GM21526 (cell line): ENCODE measurements around the gene ZNF43.
"Not testable (repeated sequence)": the region's sequence is repeated elsewhere in the genome, so short reads cannot be mapped to it uniquely, and the experiment has no call there.

ENCODE experiments used
- ATAC-seq: cut with Tn5 transposase; IDR thresholded peaks from one replicate; pipeline ENCODE4 v1.9.1; 2021; ENCODE audit warnings: moderate library complexity; ENCODE audit not compliant: unreplicated experiment, low FRiP score

ZNF43 gene

GRCh38 chr19:21812448-21812847 lies 23.5 kb downstream of the ZNF43 start:
- no peak for ATAC-seq

GRCh38 chr19:21808400-21809000 lies 27.5 kb downstream of the ZNF43 start:
- ATAC-seq, result not testable (repeated sequence)

DNA sequence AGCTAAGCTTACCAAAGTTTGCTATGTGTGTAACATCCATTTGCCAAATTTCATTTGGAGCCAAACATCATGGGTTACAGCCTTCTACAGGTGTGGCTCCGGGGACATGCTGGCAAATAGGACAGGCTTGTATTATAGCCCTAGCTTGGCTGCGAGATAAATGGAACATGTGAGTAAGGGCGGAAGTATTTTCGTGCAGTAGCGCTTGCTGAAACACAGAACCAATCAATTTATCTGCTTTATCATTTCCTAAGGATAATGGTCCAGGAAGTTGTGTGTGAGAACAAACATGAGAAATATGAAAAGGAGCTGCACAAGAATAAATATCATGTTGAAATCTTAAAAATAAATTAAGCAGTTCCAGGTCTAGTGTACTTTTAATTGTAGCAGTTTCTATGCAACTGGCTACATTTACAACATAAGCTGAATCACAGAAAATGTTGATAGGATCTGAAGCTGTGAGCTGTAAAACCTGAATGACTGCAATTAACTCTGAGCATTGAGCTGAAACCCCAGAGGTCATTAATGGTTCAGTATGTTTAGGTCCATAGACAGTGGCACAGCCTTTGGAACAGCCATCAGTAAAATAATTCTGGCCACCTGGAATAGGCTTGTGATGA lies 46.4 kb downstream of the ZNF43 start:
- ATAC-seq, result no peak

- no peak for ATAC-seq
Observed at GRCh38 chr19:21786936-21787335, 49.0 kb downstream of the ZNF43 start.

GRCh38 chr19:21775792-21776191 lies 60.2 kb downstream of the ZNF43 start:
- not testable (repeated sequence) for ATAC-seq

DNA sequence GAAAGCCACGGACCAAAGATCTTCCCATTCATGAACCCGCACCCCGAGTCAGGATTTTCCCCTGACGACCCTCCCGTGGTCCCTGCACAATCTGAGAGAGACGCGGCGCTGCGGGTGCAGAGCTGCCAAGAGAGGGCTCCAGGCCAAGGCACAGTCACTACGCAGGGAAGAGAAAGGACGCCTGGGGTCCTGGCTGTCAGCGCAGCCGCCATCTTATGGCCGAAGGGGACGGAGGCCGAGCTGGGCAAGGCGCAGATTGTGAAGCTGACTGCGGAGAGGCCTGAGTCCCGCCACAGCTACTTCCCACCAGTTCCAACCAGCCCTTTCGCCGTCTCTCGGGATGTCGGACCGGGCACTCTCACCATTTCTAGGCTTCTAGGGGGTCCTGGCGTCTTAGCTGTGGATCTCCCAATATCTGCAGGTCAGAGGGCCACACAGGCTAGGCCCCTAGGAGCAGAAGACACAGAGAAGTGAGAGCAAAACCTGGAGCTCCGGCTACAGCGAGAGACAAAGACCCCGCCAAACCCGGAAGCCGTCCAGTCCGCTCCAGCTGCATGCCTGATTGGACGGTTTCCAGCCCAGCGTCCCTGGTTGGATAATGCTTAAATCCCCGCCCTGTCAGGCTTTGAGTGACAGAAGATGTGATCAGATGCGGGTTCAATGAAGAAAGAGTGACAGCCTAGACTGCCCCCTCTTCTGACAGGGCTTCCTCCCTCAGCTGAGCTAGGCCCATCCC lies 68.7 kb downstream of the ZNF43 start, which contains the start of gene ZNF100:
Gene ZNF100 (minus strand): TSS at position 515 of the 736 bp plus-strand sequence. CDS start 150 bp downstream, at position 365.
- ATAC-seq, result peak; percentile 89

- peak; percentile 2 for ATAC-seq
Observed at GRCh38 chr19:21766705-21767064, 69.3 kb downstream of the ZNF43 start.

DNA sequence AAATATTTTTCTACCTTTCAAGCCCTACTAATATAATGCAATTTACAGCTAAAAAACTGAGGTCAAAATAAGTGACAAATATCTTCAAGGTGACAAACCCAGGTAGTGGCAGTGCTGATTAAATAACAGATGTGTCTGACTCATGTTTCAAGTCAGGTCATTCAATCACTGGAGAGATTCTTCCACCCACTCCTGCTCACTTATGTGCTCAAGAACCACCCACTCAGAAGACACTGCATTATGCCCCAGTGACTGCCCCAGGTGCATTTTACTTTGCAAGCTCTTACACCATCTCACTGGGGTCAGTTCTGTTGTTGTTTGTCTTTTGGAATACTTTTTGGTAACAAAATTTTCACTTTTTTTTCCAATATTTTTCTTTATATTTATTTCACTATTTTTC lies 70.8 kb downstream of the ZNF43 start:
- ATAC-seq, result no peak

DNA sequence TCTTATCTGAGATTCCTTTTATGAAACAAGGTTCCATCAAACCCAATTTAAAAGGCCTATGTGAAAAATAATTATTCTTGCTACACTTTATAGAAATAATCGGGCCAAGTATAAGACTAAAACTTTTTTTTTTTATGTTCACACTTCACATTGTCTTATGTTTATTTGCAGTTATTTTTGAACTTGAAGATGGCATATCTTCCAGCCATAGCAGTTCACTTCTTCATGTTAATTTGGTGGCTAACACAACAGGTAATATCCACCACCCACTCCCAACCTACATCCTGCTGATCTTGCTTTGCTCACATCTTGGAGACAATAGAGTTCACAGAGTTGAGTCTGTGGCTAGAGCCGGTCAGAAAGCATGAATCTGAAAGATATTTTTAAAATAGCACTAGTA lies 74.4 kb downstream of the ZNF43 start:
- not testable (repeated sequence) for ATAC-seq

GRCh38 chr19:21758296-21758695 lies 77.7 kb downstream of the ZNF43 start:
- ATAC-seq, result no peak

GRCh38 chr19:21755555-21755954 lies 80.4 kb downstream of the ZNF43 start:
- not testable (repeated sequence) for ATAC-seq
